K562 (cell line): ENCODE measurements around the gene WSCD2. TPM values are rescaled to one million over a fixed set of nuclear protein-coding genes. Genes with fewer than 3 reads are reported as not detected.

ENCODE experiments used
- ATAC-seq: fragments of 200-7000 bp; cut with Tn5 transposase; 3 replicates; pipeline ENCODE4 v1.9.1; 2020; ENCODE audit warnings: moderate library complexity
- BruUV-seq: library from RNA; stranded (reverse); fragments of 400-500 nt; replicated peaks from 2 replicates; lab custom pipeline; 2021; lab: Mats Ljungman, UMichigan
- CTCF ChIA-PET: fragments of 300-600 bp; formaldehyde crosslinking; extraction: SDS; loops from one replicate; lab custom pipeline; 2021; ENCODE audit warnings: low intra/inter-chr PET ratio; lab: Yijun Ruan, JAX
- POLR2A ChIA-PET: fragments of 300-600, 350-650 bp; sonication (Branson Sonifier 250); formaldehyde crosslinking; extraction: SDS; loops from one replicate; lab custom pipeline; 2021; ENCODE audit warnings: antibody characterized with exemption, inconsistent platforms; lab: Yijun Ruan, JAX
- DNase-seq, 4 experiments: peaks; one replicate each; pipeline versions ENCODE4 v3.0.0 to v3.0.0-alpha.2; 2011 to 2018; ENCODE audit warnings: low spot score in 3 of 4, mixed read lengths in 3 of 4; ENCODE audit errors: extremely low read depth in 1 of 4
- FAIRE-seq: peaks from 2 replicates; lab custom pipeline; 2011; peaks lifted over from hg19 to GRCh38; lab: Jason Lieb, UNC
- H2AFZ ChIP-seq: 2 replicates; pipeline ENCODE4 v1.6.0; 2011; ENCODE audit warnings: low read depth, low read length, control low read depth, inconsistent platforms
- H3K27ac ChIP-seq: fragments of 200-600 bp; 3 replicates; pipeline ENCODE4 v1.8.0; 2011; ENCODE audit warnings: low read depth, mild to moderate bottlenecking, control low read depth, inconsistent platforms, low read length, moderate library complexity, mixed read lengths; ENCODE audit errors: extremely low read depth
- H3K27me3 ChIP-seq, 2 experiments: fragments of 300-600 bp in 1 of 2; 2 replicates in 1 of 2; 3 replicates in 1 of 2; pipeline versions ENCODE4 v1.6.0 to v1.8.0; 2011; ENCODE audit warnings: inconsistent platforms in 2 of 2, low read length in 2 of 2, mild to moderate bottlenecking in 1 of 2, mixed read lengths in 1 of 2, moderate library complexity in 1 of 2; ENCODE audit not compliant: control insufficient read depth in 2 of 2, insufficient read depth in 2 of 2
- H3K36me3 ChIP-seq: fragments of 300-600 bp; 3 replicates; pipeline ENCODE4 v1.8.0; 2011; ENCODE audit warnings: mild to moderate bottlenecking, low read length, inconsistent platforms; ENCODE audit not compliant: control insufficient read depth, insufficient read depth
- H3K4me1 ChIP-seq, 2 experiments: fragments of 200-600 bp in 1 of 2; replicated peaks in 1 of 2; 2 replicates in 1 of 2; 3 replicates in 1 of 2; pipeline versions ENCODE4 v1.5.1 to v1.8.0; 2011; ENCODE audit warnings: inconsistent platforms in 2 of 2, low read length in 2 of 2, mild to moderate bottlenecking in 1 of 2, mixed read lengths in 1 of 2, moderate library complexity in 1 of 2; ENCODE audit not compliant: control insufficient read depth in 2 of 2, insufficient read depth in 2 of 2
- H3K4me2 ChIP-seq: 2 replicates; pipeline ENCODE4 v1.6.1; 2011; ENCODE audit warnings: low read length, control low read depth, inconsistent platforms, mixed read lengths; ENCODE audit not compliant: insufficient read depth
- H3K4me3 ChIP-seq: fragments of 200-600 bp; sonication (generic), shearing (Covaris generic); 2 replicates; pipeline ENCODE4 v1.5.1; 2016; ENCODE audit warnings: control low read depth, inconsistent platforms
- H3K79me2 ChIP-seq: fragments of 200-600 bp; 3 replicates; pipeline ENCODE4 v1.8.0; 2011; ENCODE audit warnings: low read length, inconsistent platforms; ENCODE audit not compliant: control insufficient read depth, insufficient read depth
- H3K9ac ChIP-seq, 2 experiments: 2 replicates each; pipeline versions ENCODE4 v1.6.0 to v1.6.1; 2011; ENCODE audit warnings: low read depth in 2 of 2, low read length in 2 of 2, control low read depth in 1 of 2, inconsistent platforms in 1 of 2, mild to moderate bottlenecking in 1 of 2, mixed read lengths in 1 of 2; ENCODE audit not compliant: insufficient read depth in 1 of 2
- H3K9me1 ChIP-seq: one replicate; pipeline ENCODE4 v1.6.0; 2011; ENCODE audit warnings: inconsistent platforms, mild to moderate bottlenecking, low read length, moderate library complexity; ENCODE audit not compliant: control insufficient read depth, insufficient read depth
- H3K9me3 ChIP-seq: replicated peaks from 2 replicates; pipeline ENCODE4 v1.5.1; 2011; ENCODE audit warnings: low read depth, low read length, inconsistent platforms; ENCODE audit not compliant: control insufficient read depth, insufficient read depth
- H4K20me1 ChIP-seq: replicated peaks from 2 replicates; pipeline ENCODE4 v1.6.1; 2011; ENCODE audit warnings: low read length, inconsistent platforms, mixed read lengths; ENCODE audit not compliant: control insufficient read depth, insufficient read depth
- DPF2 ChIP-seq: fragments of 450-650 bp; IDR thresholded peaks from 2 replicates; pipeline ENCODE4 v1.6.1; 2016
- ELK1 ChIP-seq: sonication (generic); formaldehyde crosslinking; IDR thresholded peaks from 2 replicates; pipeline ENCODE4 v1.8.1; 2022; ENCODE audit warnings: missing genetic modification reagents
- MAX ChIP-seq: sonication (generic); formaldehyde crosslinking; IDR thresholded peaks from 2 replicates; pipeline ENCODE4 v1.9.0; 2022; ENCODE audit warnings: mild to moderate bottlenecking, missing genetic modification reagents
- NCOR1 ChIP-seq: fragments of 450-650 bp; IDR thresholded peaks from 2 replicates; pipeline ENCODE4 v1.6.1; 2016; ENCODE audit warnings: mild to moderate bottlenecking, moderate library complexity
- POU5F1 ChIP-seq: fragments of 150-350 bp; IDR thresholded peaks from 2 replicates; pipeline ENCODE4 v1.6.1; 2014; ENCODE audit warnings: borderline replicate concordance, low read length, low read depth, mild to moderate bottlenecking; ENCODE audit not compliant: partially characterized antibody
- RFX1 ChIP-seq: fragments of 450-650 bp; IDR thresholded peaks from 2 replicates; pipeline ENCODE4 v1.6.1; 2016; ENCODE audit warnings: mild to moderate bottlenecking, moderate library complexity
- SMARCB1 ChIP-seq: IDR thresholded peaks from 2 replicates; pipeline ENCODE4 v1.6.1; 2011; ENCODE audit warnings: improper control_type of control experiment, low read depth; ENCODE audit not compliant: insufficient read length
- TEAD1 ChIP-seq, 2 experiments: fragments of 450-650 bp in 1 of 2; sonication (generic) in 1 of 2; formaldehyde crosslinking; IDR thresholded peaks; 2 replicates each; pipeline versions ENCODE4 v1.4.0 to v1.8.0; 2020 to 2022; ENCODE audit warnings: mild to moderate bottlenecking in 2 of 2, missing genetic modification reagents in 1 of 2
- ZNF175 ChIP-seq: fragments of 200-800 bp; sonication (Bioruptor generic); IDR thresholded peaks from 2 replicates; pipeline ENCODE4 v1.6.1; 2016; ENCODE audit warnings: low read depth, mild to moderate bottlenecking, missing genetic modification characterization, missing compliant biosample characterization
- ZNF253 ChIP-seq: fragments of 250-450 bp; sonication (Bioruptor Pico); conservative IDR thresholded peaks from 2 replicates; pipeline ENCODE4 v1.6.1; 2021; ENCODE audit warnings: mild to moderate bottlenecking
- ZNF695 ChIP-seq: fragments of 450-650 bp; formaldehyde crosslinking; IDR thresholded peaks from 2 replicates; pipeline ENCODE4 v1.4.0; 2020; ENCODE audit warnings: mild to moderate bottlenecking, moderate library complexity
- ZNF766 ChIP-seq: fragments of 200-800 bp; sonication (Bioruptor generic); conservative IDR thresholded peaks from 2 replicates; pipeline ENCODE4 v1.6.1; 2016; ENCODE audit warnings: missing genetic modification characterization, missing compliant biosample characterization
- WGBS: fragments of 100-300 bp; shearing (Covaris generic); methylation state at CpG from one replicate; pipeline ENCODE4 v1.1.6; 2016; ENCODE audit warnings: low coverage, mixed read lengths; ENCODE audit not compliant: insufficient coverage; ENCODE audit errors: missing lambda C conversion rate; 5-methylcytosine and 5-hydroxymethylcytosine counted together
- in situ Hi-C: fragments of 300-500 bp; cut with MboI; formaldehyde crosslinking; loops from 4 replicates; pipeline ENCODE4 v1.15.0; 2018; ENCODE audit warnings: inconsistent platforms, mixed read lengths
- intact Hi-C: fragments of 100-400 bp; cut with micrococcal nuclease; formaldehyde crosslinking; loops from 2 replicates; pipeline ENCODE4 v1.14.2; 2022
- polyA plus RNA-seq, 8 experiments: library from polyadenylated mRNA; depleted of rRNA in 4 of 8; stranded (reverse) in 5 of 8; unstranded in 3 of 8; fragments of >200 nt; fragmentation: Nextera tagmentation in 2 of 8; fragmentation: Illumina TruSeq in 1 of 8; extraction: Ambion mirVana in 2 of 8; extraction: Trizol in 1 of 8; gene quantifications; 2 replicates each; pipeline versions ENCODE4 v1.2.1 to v1.2.3, GENCODE V29; 2011 to 2014; ENCODE audit warnings: inconsistent platforms in 1 of 8, missing spikeins in 1 of 8
- total RNA-seq, 7 experiments: library from RNA; depleted of rRNA in 6 of 7; stranded (reverse); fragments of >200 nt in 6 of 7; fragmentation: Illumina TruSeq in 2 of 7; extraction: Trizol in 2 of 7; gene quantifications; 2 replicates each; pipeline versions ENCODE4 v1.2.1 to v1.2.3, GENCODE V29; 2011 to 2021; ENCODE audit warnings: low replicate concordance in 1 of 7

The WSCD2 gene
- total and polyA plus RNA-seq, 9 of the 15 experiments (the other 6 are each of a cell fraction or from before 2014, with no cell fraction given): 0.72 to 14.1 (median 4.0) TPM

- intact Hi-C loops: loop anchor here (10.0 kb wide), 1 partner anchor 735 kb away; the partner anchor contains the start of gene SSH1
- no peak for FAIRE-seq
- no peak for ATAC-seq
- peak overlapping the region; percentile 54 to 80; a peak in 3 of 4 replicates for H3K9ac ChIP-seq
- no peaks in the 10 kb centered on the region for H3K36me3 ChIP-seq
- peak overlapping the region; percentile 90 for H3K27ac ChIP-seq
- no peaks in the 10 kb centered on the region for H3K27me3 ChIP-seq
- H3K9me1 ChIP-seq: no peaks in the 10 kb centered on the region
- no peak overlapping the region for H3K4me3 ChIP-seq
- in situ Hi-C loops: no loop called here
- peak in 1 of 4 experiments; percentile 21 for DNase-seq
- H3K4me2 ChIP-seq: peak overlapping the region; percentile 77; the same call in 1 of the 2 replicates
- BruUV-seq: no TSS peak
- CTCF ChIA-PET: no interaction called here
- H3K4me1 ChIP-seq: peaks cover 34 to 86% of the 10 kb centered on the region in 2 experiments
- POLR2A ChIA-PET: interaction anchor here (1.1 to 1.5 kb wide), 3 partner anchors 10 to 45 kb away, joined by 3 to 4 read pairs (median 4); no protein-coding TSS in a partner anchor
- H3K79me2 ChIP-seq: peaks cover 14% of the 10 kb centered on the region; the same call in 2 of the 3 replicates
- no peaks in the 10 kb centered on the region for H3K9me3 ChIP-seq
- WGBS: 72% methylated on average over 8 of the region's 8 CpGs
- H4K20me1 ChIP-seq: no peaks in the 10 kb centered on the region
- peak overlapping the region; percentile 69 for H2AFZ ChIP-seq
- no peak for TF ChIP-seq RFX1
- TF ChIP-seq ZNF695 (CRISPR knock-in tag): no peak
- no peak for TF ChIP-seq SMARCB1
- TF ChIP-seq POU5F1: no peak
- TF ChIP-seq ZNF766 (CRISPR knock-in tag): 0 out of 2 replicates have a peak, but pooled peaks have one; percentile 39
- no peak for TF ChIP-seq MAX (CRISPR knock-in tag)
- TF ChIP-seq DPF2: no peak
- 0 out of 4 replicates have a peak, but pooled peaks of 1 of the 2 experiments have one; percentile 68 for TF ChIP-seq TEAD1 (CRISPR knock-in tag; IDR thresholded peaks at IDR 0.05)
- TF ChIP-seq ZNF175 (CRISPR knock-in tag): peak; percentile 44; the same call in 1 of the 2 replicates
- no peak for TF ChIP-seq ZNF253 (CRISPR knock-in tag)
- TF ChIP-seq ELK1 (CRISPR knock-in tag): no peak
- no peak for TF ChIP-seq NCOR1
Observed at GRCh38 chr12:108119974-108120862, 8.9 kb upstream of the WSCD2 start.
